Activated T-cell treated with anti-CD3 and anti-CD28 coated beads, Interleukin-2, amount 50 U/mL, for 1 hour (primary cell): ENCODE measurements around the gene IFT57.
"Not testable (repeated sequence)": the region's sequence is repeated elsewhere in the genome, so short reads cannot be mapped to it uniquely, and the experiment has no call there.

Experiments used
- DNase-seq: peaks from one replicate; pipeline ENCODE4 v3.0.0-alpha.2; 2020

Gene IFT57

GRCh38 chr3:108158251-108158650, 64.0 kb downstream of the IFT57 start:
- no peak for DNase-seq

DNA sequence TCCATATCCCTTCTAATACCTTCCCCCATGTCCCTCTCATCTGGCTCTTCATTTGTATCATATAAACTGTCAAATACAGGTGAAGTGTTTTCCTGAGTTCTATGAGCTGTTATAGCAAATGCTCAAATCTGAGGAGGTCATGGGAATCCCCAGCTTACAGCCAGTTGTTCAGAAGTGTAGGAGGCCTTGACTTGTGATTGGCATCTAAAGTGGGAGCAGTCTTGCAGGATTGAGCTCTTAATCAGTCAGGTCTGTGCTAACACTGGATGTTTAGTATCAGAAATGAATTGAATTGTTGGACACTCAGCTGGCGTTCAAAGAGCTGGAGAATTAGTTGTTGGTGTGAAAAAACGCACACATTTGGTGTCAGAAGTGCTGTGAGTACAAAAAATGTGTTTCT, 65.0 kb downstream of the IFT57 start:
- no peak for DNase-seq

- no peak for DNase-seq
These were observed 65.8 kb downstream of the IFT57 start for GRCh38 chr3:108156312-108156853.

GRCh38 chr3:108155642-108156041, 66.6 kb downstream of the IFT57 start:
- not testable (repeated sequence) for DNase-seq

DNA sequence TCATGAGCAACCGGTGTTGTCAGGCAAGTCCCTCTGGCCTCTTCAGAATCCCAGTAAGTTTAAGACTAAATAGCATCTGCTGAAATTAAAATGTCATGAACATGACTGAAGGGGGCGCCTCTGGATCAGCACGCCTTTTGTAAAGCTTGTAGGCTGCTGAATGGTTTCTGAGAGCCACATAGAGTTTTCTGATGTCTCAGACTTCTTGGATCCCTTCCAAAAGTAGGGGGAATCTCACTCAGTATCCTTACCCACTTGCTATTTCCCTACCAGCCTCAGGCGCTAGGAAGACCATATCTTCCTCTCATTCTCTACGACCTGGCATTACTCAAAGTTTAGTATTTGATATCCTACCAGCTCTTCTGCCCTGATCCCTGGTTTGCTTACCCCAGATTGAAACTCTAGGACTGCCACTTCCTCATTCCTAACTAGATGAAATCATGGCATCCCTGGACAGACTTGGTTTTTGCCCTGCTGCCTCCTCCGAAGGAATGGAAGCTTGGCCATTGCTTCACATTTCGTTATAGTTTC, 68.7 kb downstream of the IFT57 start:
- peak; percentile 35 for DNase-seq

GRCh38 chr3:108152274-108152673, 70.0 kb downstream of the IFT57 start:
- DNase-seq, result no peak

- DNase-seq, result no peak
These were observed 72.0 kb downstream of the IFT57 start for GRCh38 chr3:108150200-108150599.

GRCh38 chr3:108146139-108146538, 76.1 kb downstream of the IFT57 start:
- DNase-seq, result no peak

DNA sequence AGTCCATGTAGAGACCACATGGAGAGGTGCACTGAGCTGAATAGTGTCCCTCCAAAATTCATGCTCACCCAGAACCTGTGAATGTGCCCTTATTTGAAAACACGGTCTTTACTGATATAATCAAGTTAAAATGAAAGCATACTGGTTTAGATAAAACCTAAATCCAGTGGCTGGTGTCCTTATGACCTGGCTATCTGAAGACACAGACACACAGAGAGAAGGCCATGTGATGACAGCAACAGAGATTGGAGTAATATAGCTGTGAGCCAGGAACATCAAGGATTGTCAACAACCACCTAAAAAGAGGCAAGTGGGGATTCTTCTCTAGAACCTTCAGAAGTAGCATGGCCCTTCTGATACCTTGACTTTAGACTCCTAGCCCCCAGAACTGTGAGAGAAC, 76.6 kb downstream of the IFT57 start:
- DNase-seq, result no peak

GRCh38 chr3:108137460-108137814, 84.8 kb downstream of the IFT57 start:
- no peak for DNase-seq

DNA sequence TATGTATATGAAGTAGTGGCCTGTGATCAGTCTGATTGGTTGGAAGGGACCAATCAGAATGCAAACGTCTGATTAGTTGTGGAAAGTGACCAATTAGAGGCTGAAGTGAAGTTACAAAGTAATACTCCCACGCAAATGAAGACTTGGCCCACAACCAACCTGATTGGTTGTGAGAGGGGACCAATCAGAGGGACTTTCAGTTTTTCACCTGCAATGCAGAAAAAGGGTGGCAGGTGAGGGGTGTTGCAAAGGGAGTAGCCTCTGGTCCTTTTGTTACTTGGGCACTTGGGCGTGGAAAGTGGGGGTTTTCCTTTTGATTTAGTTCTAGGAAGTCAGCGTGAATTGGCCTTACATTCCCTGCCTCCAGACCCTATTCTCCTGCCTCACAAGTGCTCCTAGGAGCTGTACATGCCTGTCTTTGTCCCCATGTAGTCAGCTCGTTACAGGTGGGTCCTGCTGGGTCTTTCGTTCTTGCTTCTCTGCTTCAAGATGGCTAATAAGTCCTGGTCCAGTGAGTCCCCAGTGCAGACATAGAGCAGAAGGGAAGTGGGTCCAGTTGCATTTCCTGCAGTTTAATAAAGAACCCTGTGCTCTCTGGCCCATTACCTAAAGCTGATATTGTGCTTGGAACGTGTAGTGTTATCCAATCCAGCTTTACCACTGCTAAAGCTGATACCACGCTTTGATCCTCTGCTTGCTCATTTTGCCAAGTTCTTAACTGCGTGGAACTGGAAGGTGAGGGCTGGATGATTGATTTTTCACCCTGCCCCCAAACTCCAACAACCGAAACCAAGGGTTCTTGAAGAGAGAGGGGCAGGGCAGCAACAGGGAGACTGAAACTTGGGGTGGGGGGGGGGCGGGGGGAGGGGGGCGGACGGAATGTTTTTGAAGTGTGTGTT, 85.4 kb downstream of the IFT57 start:
- DNase-seq, result no peak

GRCh38 chr3:108134555-108134880, 87.7 kb downstream of the IFT57 start:
- DNase-seq, result no peak

- DNase-seq, result no peak
These were observed 88.2 kb downstream of the IFT57 start for GRCh38 chr3:108133858-108134554.

- DNase-seq, result no peak
These were observed 89.2 kb downstream of the IFT57 start for GRCh38 chr3:108133048-108133369.

DNA sequence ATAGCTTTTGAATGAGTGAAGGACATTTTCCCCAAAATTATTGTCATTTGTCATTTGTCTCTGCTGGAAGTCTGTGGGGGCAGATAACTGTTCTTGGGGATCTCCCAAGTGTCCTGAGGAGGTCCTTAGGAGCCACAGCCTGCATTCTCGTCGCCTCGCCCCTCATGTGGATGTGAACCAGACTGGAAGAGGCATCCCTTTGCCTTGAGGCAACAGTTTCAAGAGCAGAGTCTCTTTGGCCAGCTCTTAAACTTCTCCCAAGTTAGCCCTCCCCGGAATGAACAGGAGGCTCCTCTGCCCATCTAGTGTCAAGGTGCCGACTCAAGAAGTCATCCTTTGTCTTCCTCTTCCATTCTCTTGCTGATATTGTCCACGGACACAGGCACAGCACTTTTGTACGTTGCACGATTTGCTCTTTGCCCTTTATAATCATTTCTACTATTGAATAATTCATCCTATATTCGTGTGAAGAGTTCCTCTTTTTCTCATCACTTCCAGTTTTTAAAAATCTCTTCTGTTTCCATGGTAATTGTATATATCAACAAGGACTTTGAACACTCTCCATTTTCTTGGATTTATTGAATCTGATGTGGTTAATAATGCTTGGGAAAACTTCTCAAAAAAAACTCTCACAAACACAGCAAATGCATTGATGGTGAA, 90.6 kb downstream of the IFT57 start:
- DNase-seq, result no peak

GRCh38 chr3:108130701-108131474, 91.3 kb downstream of the IFT57 start:
- no peak for DNase-seq

GRCh38 chr3:108130236-108130635, 92.0 kb downstream of the IFT57 start:
- no peak for DNase-seq

DNA sequence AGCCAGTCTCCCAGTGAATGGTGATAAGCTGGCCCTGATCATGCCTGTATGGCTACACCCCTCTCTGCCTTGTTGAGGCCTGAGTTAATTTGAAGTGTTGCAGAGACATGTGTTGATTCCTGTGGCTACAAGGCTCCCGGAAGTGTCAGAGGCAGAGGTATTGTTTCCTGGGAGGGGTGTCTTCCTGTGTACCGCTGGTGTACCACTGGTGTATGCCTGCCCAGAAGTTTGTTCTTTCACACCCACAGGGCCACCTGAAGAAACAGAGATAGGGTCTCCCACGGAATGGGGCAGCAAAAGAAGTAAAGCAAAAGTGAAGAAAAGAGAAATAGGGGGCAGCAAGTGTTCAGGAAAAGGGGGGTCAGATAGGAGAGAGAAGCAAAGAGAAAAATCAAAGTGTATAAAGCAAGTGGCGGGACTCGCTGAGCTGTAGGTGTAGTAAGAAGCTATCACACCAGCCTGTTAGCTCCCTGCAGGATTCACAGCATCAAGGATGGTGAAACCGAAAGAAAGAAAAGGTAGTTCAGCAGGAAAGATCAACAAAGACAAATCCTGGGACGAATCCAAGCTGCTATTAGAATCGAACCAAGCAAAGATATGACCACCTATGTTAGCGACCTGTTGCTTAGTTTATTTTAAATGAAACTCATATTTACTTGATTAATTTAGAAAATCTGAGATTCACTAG, 94.8 kb downstream of the IFT57 start:
- peak; percentile 54 for DNase-seq

DNA sequence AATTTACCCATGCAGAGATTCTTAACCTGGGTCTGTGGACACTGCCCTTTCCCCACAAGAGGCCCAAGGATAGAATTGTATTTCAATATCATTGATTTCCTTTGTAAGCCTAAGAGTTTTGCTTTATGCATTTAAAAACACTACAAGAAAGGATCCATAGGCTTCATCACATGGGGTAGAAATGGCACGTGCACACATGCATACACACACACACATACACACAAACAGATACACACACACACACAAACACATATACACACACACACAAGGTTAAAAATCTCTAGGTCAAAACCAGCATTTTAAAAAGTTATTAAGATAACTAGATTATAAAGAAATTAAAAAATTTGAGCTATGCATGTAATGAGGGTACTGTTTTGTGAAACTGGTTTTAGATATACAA, 95.9 kb downstream of the IFT57 start:
- no peak for DNase-seq

DNA sequence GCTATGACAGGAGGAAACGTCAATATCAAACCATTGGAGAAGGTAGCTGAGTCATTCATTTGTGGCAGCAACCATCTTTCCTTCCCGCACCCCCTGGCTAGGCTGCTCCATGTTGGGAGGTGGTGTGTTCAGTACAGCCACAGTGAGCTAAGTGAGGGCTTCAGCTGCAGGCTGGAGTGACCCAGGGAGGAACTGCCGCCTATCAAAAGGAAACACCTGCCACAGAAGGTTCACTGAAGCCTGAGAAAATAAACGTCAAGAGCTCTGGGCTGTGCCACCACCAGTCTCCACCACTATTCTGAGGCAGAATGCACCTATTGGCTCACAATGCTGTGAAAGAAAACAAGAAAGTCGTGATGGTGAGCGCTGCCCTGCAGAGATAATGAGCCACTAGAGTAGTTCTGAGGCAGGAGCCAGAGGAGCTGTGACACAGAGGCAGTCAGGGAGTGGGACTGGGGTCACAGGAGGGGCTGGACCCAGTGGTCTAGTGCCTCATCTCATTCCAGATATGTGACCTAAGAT, 96.6 kb downstream of the IFT57 start:
- peak; percentile 70 for DNase-seq

DNA sequence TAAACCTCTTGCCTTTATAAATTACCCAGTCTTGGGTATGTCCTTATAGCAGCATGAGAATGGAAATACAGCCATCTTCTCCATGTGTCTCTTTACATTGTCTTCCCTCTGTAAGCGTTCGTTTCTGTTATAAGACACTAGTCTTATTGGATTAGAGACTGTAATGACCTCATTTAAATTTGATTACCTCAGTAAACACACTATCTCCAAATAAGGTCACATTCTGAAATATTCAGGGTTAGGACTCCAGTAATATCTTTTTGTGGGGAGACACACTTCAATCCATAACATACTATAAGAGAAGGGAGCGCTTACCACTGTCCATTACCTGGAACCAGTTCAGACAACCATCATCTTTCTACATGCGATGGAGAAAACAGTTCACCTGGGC, 97.1 kb downstream of the IFT57 start:
- no peak for DNase-seq
